ENCODE results near the gene EFNA5.

DNA sequence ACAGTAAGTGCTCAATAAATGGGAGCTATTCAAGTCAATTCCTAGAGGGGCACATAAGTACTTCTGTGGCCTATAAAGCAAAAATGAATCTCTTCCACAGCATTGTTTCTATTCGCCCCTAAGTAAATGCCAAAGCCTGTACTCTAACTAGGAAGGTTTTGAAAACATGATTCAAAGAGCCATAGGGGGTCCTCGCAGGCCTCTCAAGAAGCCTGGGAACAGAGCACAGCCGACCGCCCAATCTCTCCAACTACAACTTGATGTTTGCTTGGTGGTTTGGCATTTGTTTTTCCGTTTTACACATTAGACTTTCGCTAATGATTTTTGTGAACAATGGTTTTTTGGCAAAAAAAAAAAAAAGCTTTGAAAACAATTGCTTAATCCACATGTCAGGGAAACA is 19.4 kb downstream of the EFNA5 start:
- TF ChIP-seq, protein P1, sequence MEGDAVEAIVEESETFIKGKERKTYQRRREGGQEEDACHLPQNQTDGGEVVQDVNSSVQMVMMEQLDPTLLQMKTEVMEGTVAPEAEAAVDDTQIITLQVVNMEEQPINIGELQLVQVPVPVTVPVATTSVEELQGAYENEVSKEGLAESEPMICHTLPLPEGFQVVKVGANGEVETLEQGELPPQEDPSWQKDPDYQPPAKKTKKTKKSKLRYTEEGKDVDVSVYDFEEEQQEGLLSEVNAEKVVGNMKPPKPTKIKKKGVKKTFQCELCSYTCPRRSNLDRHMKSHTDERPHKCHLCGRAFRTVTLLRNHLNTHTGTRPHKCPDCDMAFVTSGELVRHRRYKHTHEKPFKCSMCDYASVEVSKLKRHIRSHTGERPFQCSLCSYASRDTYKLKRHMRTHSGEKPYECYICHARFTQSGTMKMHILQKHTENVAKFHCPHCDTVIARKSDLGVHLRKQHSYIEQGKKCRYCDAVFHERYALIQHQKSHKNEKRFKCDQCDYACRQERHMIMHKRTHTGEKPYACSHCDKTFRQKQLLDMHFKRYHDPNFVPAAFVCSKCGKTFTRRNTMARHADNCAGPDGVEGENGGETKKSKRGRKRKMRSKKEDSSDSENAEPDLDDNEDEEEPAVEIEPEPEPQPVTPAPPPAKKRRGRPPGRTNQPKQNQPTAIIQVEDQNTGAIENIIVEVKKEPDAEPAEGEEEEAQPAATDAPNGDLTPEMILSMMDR (IDR thresholded peaks at IDR 0.05) = no peak
- TF ChIP-seq POLR2A (IDR thresholded peaks at IDR 0.05; ENCODE audit: low read depth) = no peak
